DMS53 treated with DMSO at 0.1 percent for 48 hours (cell line): ENCODE measurements around the gene PARK7.
"Not testable (repeated sequence)": the region's sequence is repeated elsewhere in the genome, so short reads cannot be mapped to it uniquely, and the experiment has no call there.

Experiments used
- DNase-seq: peaks from one replicate; lab custom pipeline; 2025; ENCODE audit not compliant: unreplicated experiment; lab: John Stamatoyannopoulos, UW

Gene PARK7

DNA sequence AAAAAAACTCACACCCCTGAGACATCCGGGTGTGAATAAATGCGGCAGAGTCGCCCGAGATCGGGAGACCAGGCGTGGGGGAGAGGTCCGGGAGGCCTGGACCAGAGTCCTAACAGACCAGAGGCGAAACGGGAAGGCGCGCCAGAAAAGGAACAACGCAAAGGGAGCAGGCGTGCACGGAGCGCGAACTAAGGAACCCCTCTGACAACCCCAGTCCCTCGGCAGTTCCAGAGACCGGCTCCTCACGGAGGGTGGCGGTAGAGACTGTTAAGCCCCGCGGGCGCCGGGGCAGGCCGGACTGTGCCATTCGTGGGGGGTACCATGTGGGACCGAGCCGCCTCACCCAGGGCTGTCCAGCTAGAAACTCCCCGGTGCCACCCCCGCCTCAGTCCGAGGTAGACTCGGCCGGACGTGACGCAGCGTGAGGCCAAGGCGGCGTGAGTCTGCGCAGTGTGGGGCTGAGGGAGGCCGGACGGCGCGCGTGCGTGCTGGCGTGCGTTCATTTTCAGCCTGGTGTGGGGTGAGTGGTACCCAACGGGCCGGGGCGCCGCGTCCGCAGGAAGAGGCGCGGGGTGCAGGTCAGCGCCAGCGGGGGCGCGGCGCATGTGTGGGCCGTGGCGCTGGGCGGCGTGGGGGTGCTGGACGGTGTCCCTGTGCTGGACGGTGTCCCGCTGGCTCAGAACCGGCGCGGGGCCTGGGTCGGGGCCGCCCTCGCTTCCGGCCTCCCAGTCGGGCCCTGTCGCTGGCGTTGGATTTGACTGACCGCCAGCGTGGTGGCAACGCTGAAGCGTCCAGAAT, at the start of gene PARK7:
PARK7 (plus strand) TSS at position 496 of the 798 bp plus-strand sequence. CDS start 1,075 bp downstream, outside the sequence.
- peak; percentile 95 for DNase-seq

DNA sequence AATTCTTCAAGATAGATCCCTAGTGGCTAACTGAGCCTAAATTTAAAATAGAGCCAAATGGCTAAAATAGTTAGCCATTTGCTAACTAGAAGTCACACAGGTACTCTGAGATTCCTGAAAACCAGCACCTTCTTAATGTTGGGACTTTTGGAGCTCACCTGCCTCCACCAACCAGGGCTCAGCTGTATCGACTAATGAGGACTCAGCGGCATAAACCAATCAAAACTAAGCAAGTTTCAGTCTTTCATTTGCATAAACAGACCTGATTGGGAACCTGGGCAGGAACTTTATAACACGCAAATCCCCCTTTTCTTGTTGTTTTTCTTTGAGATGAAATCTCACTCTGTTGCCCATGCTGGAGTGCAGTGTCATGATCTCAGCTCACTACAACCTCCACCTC, 49.4 kb upstream of the PARK7 start:
- no peak for DNase-seq

DNA sequence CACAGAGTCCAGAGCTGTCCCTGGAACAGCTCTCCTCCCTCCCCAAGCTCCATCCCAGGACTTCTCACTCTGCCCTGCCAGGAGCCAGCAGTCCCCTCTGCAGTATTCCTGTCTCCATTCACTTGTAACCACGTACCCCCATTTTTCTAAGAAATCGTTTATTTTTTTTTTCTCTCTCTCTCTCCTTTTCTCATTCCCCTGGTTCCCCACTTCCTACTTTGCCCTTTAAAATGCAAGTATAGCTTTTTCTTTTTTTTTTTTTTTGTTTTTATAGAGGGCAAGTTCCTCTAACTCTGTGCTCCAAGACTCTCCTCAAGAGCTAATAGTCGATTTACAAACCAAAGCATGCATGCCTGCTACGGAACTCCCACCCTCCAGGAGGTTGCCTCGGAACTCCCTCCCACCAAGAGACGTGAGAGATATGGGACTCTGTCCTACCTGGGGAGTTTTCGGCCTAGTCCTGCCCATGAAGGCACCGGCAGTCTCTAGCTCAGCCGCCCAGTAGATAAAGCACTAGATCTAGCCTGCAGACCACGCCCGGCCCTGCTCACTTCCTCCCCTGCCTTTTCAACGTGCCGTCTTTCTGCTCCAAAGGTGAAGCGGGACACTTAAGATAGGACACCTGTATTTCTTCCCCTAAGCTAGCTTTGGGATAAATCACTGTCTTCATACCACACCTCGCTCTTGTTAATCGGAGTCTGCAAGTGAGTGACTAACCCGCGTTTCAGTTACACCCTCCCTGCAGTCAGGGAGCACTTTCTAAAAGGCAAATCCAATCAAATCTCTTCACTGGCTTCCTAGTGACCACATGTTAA, 48.6 kb upstream of the PARK7 start:
- no peak for DNase-seq

DNA sequence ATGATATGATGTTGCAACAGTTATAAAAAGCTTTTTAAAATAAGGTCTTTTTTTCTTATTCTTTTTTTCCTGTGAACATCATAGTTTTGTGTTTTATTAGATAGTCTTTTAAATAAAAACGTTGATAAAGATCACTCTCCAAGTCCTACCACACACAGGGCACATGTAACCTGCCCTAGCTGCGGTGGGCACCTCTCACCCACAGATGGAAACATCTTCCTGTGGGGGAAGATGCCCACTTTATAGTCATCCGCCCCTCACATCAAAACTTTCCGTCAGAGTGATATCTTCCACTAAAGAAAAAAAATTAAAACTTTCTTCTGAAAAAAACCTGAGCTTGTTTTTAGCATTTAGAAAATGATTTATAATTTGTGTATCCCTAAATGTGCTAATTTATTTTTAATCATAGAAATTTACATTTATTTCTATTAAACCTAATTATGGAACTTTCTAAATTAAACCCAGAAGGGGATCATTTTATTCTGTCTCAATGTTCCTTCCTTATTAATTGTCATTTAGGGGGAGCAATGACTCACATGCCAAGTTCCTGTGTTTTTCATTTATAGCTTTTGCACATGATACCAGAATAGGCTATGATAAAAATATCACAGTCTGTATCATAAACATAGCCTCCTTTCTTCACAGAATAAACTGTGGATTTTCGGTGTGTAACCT, 45.5 kb upstream of the PARK7 start:
- no peak for DNase-seq

DNA sequence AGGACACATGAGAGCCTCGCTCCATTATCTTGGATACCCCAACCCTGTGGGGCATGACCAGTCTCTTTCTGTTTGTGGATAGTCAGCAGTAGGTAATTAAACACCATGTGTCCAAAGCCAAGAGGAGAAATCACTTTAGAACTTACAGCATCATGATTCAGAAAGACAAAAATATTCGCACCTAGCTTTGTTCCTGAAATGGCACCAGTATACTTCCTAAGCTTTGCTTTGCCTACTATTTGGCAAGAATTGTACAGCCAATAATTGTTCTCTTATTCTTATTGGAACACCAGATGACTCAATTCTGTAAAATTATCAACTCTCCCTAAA, 45.0 kb upstream of the PARK7 start:
- DNase-seq = no peak

DNA sequence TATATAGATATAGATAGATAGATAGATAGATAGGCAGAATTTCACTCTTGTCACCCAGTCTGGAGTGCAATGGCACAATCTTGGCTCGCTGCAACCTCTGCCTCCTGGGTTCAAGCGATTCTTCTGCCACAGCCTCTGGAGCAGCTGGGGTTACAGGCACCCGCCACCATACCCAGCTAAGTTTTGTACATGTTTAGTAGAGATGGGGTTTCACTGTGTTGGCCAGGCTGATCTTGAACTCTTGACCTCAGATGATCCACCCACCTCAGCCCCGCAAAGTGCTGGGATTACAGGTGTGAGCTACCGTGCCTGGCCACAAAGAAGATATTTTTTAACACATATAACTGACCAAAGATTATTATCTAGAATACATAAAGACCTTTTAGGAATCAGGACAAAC, 43.5 kb upstream of the PARK7 start:
- DNase-seq = not testable (repeated sequence)

DNA sequence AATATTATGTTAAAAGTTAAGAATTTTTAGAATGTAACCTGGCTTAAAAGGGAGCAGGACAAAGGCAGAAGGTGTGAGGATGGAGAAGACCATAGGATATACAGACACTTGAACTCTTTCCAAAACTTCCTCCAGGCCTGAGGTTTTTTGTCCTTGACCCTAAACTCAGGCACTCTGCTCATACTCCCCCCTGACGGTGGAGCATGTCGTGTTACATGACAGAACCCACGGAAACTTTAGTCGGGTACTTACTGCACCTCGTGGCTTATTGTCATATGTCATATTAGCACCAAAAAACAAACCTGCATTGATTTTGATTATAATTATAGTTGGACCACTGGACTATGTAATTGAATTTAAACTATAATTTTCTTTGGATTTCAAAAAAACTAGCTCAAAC, 41.6 kb upstream of the PARK7 start:
- DNase-seq = no peak

DNA sequence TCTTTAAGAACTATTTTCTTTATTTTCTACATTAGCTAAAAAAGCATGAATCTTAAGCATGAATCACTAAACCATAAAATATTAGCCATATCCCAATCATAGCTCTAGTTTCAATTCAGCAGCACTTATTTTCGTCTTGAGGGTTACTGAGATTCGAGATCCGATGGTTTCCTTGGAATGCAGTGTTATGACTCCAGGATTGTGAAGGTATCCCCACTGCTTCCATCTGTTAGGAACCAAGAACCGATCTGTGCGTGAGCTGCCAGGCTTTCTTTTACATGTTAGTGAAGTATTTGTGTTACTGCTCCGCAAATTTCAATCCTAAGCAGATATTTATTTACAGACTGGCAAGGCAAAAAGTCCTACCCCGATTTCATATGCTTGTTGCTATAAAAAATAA, 39.7 kb upstream of the PARK7 start:
- no peak for DNase-seq

DNA sequence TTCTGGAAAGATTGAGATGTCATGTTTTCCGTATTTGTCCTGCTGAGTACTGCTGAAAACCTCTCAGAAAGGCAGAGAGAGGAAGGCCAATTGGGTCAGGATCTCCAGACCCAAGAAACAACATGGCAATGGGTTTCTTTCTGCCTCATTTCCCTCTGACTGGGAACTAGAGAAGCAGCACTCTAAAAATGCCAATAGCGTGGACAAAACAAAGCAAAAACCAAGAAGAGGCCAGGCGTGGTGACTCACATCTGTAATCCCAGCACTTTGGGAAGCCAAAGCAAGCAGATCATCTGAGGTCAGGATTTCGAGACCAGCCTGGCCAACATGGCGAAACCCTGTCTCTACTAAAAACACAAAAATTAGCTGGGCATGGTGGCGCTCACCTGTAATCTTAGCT, 39.2 kb upstream of the PARK7 start:
- DNase-seq = no peak

DNA sequence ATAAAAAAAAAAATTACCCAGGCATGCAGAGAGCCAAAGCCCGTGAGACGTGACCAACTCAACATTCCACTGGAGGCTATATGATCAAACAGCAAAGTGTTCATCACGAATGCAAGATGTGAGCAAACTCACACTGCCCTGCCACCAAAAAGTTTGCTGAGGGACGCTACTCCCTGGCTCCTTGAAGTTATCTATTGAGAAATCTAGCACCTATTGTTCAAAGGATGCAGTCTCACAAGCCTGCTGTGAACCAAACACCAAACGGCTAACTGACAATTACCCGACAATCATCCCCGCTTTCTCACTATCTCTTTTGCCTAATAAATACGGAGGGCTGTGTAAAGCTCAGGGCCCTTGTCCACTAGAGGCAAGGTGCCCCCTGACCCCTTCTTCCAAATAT, 34.5 kb upstream of the PARK7 start:
- DNase-seq = not testable (repeated sequence)

DNA sequence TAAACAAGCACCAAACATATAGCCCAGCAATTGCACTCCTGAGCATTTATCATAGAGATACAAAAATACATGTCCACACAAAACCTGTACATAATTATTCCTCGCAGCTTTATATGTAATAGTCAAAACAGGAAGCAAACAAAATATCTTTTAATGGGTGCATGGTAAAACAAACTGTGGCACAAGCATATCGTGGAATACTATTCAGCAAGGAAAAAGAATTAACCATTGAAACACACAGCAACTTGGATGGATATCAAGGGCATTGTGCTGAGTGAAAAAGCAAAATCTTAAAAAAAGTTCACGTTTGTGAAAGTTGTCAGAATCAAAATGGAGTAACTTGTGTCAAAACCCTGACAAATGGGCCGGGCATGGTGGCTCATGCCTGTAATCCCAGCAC, 33.3 kb upstream of the PARK7 start:
- DNase-seq = no peak

DNA sequence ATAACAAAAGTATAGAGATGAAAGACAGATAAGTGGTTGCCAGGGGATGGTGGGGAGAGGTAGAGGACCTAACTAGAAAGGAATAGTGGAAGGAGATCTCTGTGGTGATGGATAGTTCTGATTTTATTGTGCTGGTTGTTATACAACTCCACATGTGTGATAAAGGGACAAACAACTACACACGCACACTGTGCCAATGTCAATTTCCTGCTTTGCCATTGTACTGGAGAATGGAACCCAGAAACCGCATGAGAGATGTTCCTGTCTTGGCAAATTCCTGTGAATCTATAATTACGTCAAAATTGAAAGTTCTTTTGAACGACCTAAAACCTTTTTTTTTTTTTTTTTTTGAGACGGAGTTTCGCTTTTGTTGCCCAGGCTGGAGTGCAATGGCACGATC, 31.9 kb upstream of the PARK7 start:
- DNase-seq = no peak

DNA sequence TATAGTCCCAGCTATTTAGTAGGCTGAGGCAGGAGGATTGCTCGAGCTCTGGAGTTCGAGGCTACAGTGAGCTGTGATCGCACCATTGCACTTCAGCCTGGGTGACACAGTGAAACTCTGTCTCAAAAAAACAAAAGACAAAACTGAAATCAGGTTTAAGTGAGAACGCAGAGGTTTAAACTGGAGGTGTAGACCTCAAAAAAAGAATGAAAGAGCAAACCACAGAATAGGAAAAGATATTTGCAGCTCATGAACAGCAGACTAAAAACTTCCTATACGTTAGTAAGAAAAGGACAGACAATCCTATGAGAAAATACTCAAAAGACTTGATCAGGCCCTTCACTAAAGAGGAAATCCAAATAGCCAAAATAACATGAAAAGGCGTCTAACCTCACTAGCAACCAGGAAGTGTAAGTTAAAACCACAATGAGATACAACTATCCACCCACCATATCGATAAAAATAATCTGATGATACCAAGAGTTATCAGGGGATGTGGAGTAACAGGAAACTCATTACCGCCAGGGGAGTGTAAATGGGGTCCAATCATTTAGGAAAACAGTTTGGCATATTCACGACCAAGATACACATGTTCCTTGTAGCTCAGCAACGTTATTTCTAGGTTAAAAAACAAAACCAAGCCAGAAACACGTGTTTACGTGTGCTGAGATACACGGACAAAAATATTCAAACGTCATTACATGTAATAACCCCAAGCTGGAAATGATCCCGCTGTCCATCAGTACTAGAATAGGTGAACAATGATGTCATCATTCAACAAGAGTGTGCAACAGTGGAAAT, 30.7 kb upstream of the PARK7 start:
- no peak for DNase-seq

DNA sequence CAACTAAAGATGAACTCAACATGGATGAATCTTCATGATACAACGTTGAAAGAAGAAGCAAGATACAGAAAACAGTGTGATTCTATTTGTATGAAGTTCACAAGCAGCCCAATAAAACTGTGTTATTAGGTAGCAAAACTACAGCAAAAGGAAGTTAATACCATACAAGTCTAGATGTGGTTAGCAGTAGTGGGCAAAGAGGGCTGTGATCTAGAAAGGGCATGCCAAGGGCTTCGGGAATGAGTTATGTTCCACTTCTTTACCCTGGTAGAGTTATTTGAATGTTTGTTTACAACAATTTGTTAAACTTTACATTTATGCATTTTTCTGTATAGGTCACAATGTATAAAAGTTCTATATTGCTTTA, 30.1 kb upstream of the PARK7 start:
- DNase-seq = no peak

DNA sequence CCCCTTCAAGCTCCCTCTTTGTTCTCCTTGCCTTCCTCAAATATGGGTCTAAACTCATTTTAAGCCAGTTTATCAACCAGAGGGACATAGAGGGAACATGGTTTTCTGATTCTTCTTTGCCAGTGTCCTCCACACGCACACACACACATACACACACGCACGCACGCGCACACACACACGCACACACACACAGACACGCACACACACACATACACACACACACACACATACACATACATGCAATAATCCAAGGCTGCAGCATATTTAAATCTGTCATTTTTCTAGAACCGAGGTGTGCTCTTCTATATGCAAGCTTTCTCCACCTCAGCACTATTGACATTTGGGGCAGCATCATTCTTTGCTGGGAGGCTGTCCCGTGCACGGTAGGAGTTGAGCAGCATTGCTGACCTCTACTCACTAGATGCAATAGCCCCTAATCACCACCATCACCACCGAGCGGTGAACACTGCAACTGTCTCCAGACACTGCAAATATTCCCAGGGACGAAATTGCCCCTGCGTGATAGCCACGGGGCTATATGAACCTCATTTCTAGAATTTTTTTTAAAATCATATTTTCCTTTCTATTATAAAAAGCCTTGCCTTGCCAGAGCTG, 28.9 kb upstream of the PARK7 start:
- DNase-seq = no peak

DNA sequence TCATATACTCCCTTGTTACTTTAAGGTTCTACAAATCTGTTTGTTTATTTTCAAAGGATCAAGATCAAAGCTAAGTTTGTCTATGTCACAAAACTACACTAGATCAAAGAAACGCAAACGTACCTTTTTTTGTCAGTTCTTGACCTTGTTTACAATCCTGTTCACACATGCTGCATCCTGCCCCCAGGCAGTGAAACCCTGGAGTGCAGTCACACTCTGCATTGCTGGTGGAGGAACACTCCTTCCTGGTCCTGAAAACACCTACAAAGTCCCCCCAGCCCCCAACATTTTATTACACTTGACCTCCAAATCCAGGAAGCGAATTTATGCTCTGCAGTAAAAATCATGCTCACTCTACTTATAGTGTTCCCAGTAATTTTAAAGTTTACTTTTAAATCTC, 23.4 kb upstream of the PARK7 start:
- DNase-seq = peak; percentile 14

DNA sequence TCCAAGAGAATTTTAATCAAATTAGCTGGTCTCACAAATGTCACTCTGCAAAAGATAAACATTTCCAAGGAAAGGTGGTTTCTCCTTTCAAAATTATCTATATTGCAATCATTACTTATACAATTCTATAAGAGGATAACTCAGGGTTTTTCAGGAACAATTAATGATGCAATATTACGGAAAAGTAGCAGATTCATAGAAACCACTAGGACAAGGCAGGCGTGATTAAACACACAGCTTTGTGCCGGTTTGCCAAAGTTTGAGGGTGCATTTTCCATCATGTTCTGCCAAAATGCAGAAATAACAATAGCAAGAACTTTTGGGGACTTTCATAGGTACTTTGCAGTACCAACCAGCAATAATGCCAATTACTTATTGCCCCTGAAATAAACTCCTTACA, 21.5 kb upstream of the PARK7 start:
- DNase-seq = no peak

DNA sequence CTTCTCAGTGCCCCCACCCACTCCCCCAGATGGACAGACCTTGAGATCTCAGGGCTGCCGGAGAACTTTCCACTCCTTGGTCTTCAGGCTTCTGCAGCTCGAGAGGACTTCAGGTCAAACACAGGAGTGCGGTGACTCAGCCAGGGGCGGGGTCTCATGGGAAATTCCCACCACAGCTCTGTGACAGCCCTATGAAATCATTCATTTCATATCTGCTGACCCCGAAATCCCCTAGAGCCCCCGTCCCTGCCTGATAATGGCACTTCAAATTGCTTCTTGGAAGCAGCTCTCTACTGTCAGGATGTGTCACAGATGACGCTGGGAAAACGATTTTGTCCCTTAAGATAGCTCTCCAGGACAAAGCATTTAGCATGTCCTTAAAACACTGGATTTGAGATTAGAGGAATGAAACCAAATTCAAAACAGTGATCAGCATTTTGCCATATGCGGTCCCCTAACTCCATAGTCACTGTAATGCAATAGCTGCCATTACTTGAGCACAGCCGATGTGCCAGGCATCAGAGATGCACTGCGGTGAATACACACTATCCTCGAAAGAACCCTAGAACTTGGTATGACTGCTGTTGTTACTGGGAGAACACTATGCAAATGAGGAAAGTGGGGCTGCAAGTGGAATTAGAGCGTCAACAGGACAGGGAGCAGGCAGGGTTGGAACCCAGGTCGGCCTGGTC, 20.6 kb upstream of the PARK7 start, which contains the start of gene TNFRSF9:
TNFRSF9 (minus strand) TSS at position 95 of the 692 bp plus-strand sequence. CDS start 845 bp downstream, outside the sequence.
- DNase-seq = no peak

DNA sequence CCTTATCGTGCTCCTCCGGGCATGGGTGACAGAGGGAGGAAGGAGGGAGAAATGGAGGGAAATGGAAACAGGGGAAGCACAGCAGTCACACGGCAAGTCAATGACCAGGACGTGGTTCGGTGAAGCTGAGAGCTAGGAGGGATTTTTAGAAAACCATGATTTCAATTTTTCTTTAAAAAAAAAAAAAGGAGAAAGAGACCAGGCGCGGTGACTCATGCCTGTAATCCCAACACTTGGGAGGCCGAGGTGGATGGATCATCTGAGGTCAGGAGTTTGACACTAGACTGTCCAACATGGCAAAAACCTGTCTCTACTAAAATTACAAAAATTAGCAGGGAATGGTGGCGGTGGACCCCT, 20.1 kb upstream of the PARK7 start:
- no peak for DNase-seq
